Liver (tissue), 9 donors: Measurements from ENCODE around the gene OPN5. TPM values are rescaled to one million over a fixed set of nuclear protein-coding genes. Genes with fewer than 3 reads are reported as not detected.

Experiments used
- DNase-seq: peaks from one replicate; pipeline ENCODE4 v3.0.0-alpha.2; 2017; ENCODE audit warnings: low spot score
- H3K27ac ChIP-seq, 2 donors: one replicate each; pipeline ENCODE4 v1.7.0; 2013; ENCODE audit warnings: inconsistent platforms in 2 of 2, low read length in 2 of 2, control low read depth in 1 of 2, low read depth in 1 of 2, mild to moderate bottlenecking in 1 of 2
- H3K27me3 ChIP-seq, 4 donors: one replicate each; pipeline versions ENCODE4 v1.6.1 to v1.7.0; 2013; ENCODE audit warnings: low read length in 3 of 4, inconsistent platforms in 1 of 4, mild to moderate bottlenecking in 1 of 4, moderate library complexity in 1 of 4; ENCODE audit not compliant: control insufficient read depth in 4 of 4, insufficient read depth in 4 of 4
- H3K36me3 ChIP-seq, 4 donors: one replicate each; pipeline versions ENCODE4 v1.6.1 to v1.7.0; 2013; ENCODE audit warnings: low read length in 3 of 4, mild to moderate bottlenecking in 3 of 4, low read depth in 1 of 4, moderate library complexity in 1 of 4; ENCODE audit not compliant: control insufficient read depth in 4 of 4, insufficient read depth in 3 of 4
- H3K4me1 ChIP-seq, 4 donors: one replicate each; pipeline versions ENCODE4 v1.6.1 to v1.7.0; 2013; ENCODE audit warnings: low read length in 3 of 4, mild to moderate bottlenecking in 3 of 4, moderate library complexity in 1 of 4; ENCODE audit not compliant: control insufficient read depth in 4 of 4, insufficient read depth in 4 of 4
- H3K4me3 ChIP-seq, 3 donors: one replicate each; pipeline versions ENCODE4 v1.6.1 to v1.7.0; 2013; ENCODE audit warnings: low read length in 3 of 3, control low read depth in 1 of 3, low read depth in 1 of 3, mild to moderate bottlenecking in 1 of 3
- H3K9ac ChIP-seq, 2 donors: one replicate each; pipeline ENCODE4 v1.7.0; 2013; ENCODE audit warnings: low read length in 2 of 2, mild to moderate bottlenecking in 2 of 2, moderate library complexity in 2 of 2, control low read depth in 1 of 2, low read depth in 1 of 2
- H3K9me3 ChIP-seq, 4 donors: one replicate each; pipeline versions ENCODE4 v1.6.1 to v1.7.0; 2013; ENCODE audit warnings: low read length in 3 of 4; ENCODE audit not compliant: control insufficient read depth in 4 of 4
- EGR1 ChIP-seq, 2 donors: IDR thresholded peaks; 2 replicates each; pipeline ENCODE4 v1.6.1; 2016 to 2018; ENCODE audit warnings: antibody characterized with exemption in 2 of 2, low read depth in 2 of 2
- FOXA1 ChIP-seq: IDR thresholded peaks from 2 replicates; pipeline ENCODE4 v1.6.1; 2016; ENCODE audit warnings: antibody characterized with exemption
- FOXA2 ChIP-seq: IDR thresholded peaks from 2 replicates; pipeline ENCODE4 v1.6.1; 2016; ENCODE audit warnings: antibody characterized with exemption
- GABPA ChIP-seq, 2 donors: IDR thresholded peaks in 1 of 2; conservative IDR thresholded peaks in 1 of 2; 2 replicates each; pipeline ENCODE4 v1.6.1; 2016; ENCODE audit warnings: antibody characterized with exemption in 2 of 2, mild to moderate bottlenecking in 1 of 2, moderate library complexity in 1 of 2
- HNF4A ChIP-seq, 2 donors: conservative IDR thresholded peaks; 2 replicates each; pipeline ENCODE4 v1.6.1; 2016; ENCODE audit warnings: antibody characterized with exemption in 2 of 2, mild to moderate bottlenecking in 2 of 2
- JUND ChIP-seq, 2 donors: IDR thresholded peaks; 2 replicates each; pipeline ENCODE4 v1.6.1; 2016; ENCODE audit warnings: antibody characterized with exemption in 2 of 2
- RAD21 ChIP-seq, 2 donors: IDR thresholded peaks; 2 replicates each; pipeline ENCODE4 v1.6.1; 2016; ENCODE audit warnings: antibody characterized with exemption in 2 of 2, mild to moderate bottlenecking in 2 of 2
- RXRA ChIP-seq, 2 donors: IDR thresholded peaks; 2 replicates each; pipeline ENCODE4 v1.6.1; 2017 to 2018; ENCODE audit warnings: antibody characterized with exemption in 2 of 2, mild to moderate bottlenecking in 1 of 2
- SP1 ChIP-seq: IDR thresholded peaks from 2 replicates; pipeline ENCODE4 v1.6.1; 2018; ENCODE audit warnings: antibody characterized with exemption, mild to moderate bottlenecking
- YY1 ChIP-seq: IDR thresholded peaks from 2 replicates; pipeline ENCODE4 v1.6.1; 2016; ENCODE audit warnings: antibody characterized with exemption, mild to moderate bottlenecking
- WGBS: extraction: QIAGEN DNeasy Blood & Tissue Kit; methylation state at CpG from one replicate; pipeline ENCODE4 v1.1.7; 2013; 5-methylcytosine and 5-hydroxymethylcytosine counted together
- polyA plus RNA-seq, 2 donors: library from polyadenylated mRNA; stranded (reverse) in 1 of 2; unstranded in 1 of 2; fragments of 200-250 nt in 1 of 2; fragments of >200 nt in 1 of 2; fragmentation: Nextera tagmentation in 1 of 2; extraction: Ambion mirVana in 1 of 2; gene quantifications; one replicate each; pipeline versions ENCODE4 v1.2.1 to v1.2.3, GENCODE V29; 2013 to 2015
- total RNA-seq, 2 donors: library from RNA; depleted of rRNA; stranded (reverse); fragments of >200 nt; gene quantifications; one replicate each; pipeline ENCODE4 v1.2.3, GENCODE V29; 2014
- TF ChIP-seq, protein P1 (sequence below): IDR thresholded peaks from 2 replicates; pipeline ENCODE4 v1.6.1; 2016; ENCODE audit warnings: antibody characterized with exemption
- TF ChIP-seq, protein P2 (sequence below): IDR thresholded peaks from 2 replicates; pipeline ENCODE4 v1.6.1; 2016; ENCODE audit warnings: antibody characterized with exemption, mild to moderate bottlenecking
- TF ChIP-seq, protein P3 (sequence below): IDR thresholded peaks from 2 replicates; pipeline ENCODE4 v1.6.1; 2016; ENCODE audit warnings: antibody characterized with exemption
- TF ChIP-seq, protein P4 (sequence below): IDR thresholded peaks from 2 replicates; pipeline ENCODE4 v1.6.1; 2016; ENCODE audit warnings: antibody characterized with exemption
- TF ChIP-seq, protein P5 (sequence below): fragments of 150-350 bp; IDR thresholded peaks from 2 replicates; pipeline ENCODE4 v1.5.1; 2017; ENCODE audit warnings: improper control_type of control experiment, low read depth, low read length; ENCODE audit not compliant: missing input control
- donor health status: healthy.
- donor health status: healthy.
- donor health status: healthy.
- donor health status: healthy.
- donor health status: healthy.

The OPN5 gene, protein sequence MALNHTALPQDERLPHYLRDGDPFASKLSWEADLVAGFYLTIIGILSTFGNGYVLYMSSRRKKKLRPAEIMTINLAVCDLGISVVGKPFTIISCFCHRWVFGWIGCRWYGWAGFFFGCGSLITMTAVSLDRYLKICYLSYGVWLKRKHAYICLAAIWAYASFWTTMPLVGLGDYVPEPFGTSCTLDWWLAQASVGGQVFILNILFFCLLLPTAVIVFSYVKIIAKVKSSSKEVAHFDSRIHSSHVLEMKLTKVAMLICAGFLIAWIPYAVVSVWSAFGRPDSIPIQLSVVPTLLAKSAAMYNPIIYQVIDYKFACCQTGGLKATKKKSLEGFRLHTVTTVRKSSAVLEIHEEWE
- total RNA-seq (not detected), polyA plus RNA-seq (not detected)

DNA sequence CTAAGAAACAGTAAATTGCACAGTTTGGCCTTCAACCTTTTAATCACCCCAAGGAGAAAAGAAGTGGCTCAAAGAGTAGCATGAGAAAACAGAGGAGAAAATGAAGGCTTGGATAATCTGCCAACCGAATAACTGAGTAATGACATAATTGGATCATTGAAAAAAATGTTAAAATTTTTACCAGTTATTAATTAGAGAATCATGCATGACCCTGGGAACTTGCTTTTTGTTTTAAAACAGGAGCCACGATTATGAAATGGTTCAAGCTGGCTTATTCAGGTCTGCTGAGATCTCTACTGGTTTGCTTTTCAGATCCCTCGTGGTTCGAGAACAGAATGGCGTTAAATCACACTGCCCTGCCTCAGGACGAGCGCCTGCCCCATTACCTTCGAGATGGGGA lies at the start of gene OPN5:
Gene OPN5 (plus strand): TSS at position 301 of the 400 bp plus-strand sequence. CDS start 35 bp downstream, at position 336.
- WGBS = 84% methylated on average over 8 of the region's 8 CpGs
- H3K36me3 ChIP-seq = no peaks in the 10 kb centered on the region
- no peak for DNase-seq
- H3K4me3 ChIP-seq = no peak within 1 kb of the TSS
- TF ChIP-seq, protein P1, sequence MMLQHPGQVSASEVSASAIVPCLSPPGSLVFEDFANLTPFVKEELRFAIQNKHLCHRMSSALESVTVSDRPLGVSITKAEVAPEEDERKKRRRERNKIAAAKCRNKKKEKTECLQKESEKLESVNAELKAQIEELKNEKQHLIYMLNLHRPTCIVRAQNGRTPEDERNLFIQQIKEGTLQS = no peak
- H3K9me3 ChIP-seq = no peaks in the 10 kb centered on the region
- no peak within 1 kb of the TSS for H3K27ac ChIP-seq
- no peak within 1 kb of the TSS for H3K9ac ChIP-seq
- peaks cover 0 to 3% (median 0%) of the 10 kb centered on the region in 4 donors for H3K27me3 ChIP-seq
- H3K4me1 ChIP-seq = peaks cover 0 to 3% (median 0%) of the 10 kb centered on the region in 4 donors

DNA sequence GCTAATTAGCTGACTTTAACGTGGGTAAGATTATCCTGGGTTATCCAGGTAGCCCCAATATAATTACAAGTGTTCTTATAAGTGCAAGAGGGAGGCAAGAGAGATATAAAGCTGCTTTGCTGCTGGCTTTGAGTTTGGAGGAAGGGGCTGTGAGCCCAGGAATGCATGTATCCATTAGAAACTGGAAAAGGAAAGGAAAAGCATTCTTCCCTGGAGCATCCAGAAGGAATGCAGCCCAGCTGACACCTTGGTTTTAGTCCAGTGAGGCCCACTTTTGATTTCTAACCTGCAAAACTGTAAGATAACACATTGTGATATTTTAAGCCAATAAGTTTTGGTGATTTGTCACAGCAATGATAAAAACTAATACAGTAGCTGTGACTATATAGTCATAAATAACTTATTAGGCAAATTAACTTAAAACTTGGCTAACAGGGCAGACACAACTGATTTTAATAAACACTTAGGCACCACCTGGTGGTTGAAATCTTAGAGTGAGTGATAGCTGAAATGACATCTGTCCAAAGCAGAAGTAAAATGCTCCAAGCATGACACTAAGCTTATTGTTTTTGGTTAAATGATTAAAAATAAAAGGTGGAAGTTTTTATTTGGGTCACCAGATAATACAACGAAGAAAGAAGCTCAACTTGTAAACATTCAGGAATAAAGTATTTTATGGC lies 47.8 kb upstream of the OPN5 start:
- no peak for DNase-seq
- H3K9me3 ChIP-seq = no peaks in the 10 kb centered on the region
- WGBS = 23% methylated on average over 2 of the region's 2 CpGs

More for the DNA sequence above, 47.8 kb upstream of the OPN5 start:
- H3K9ac ChIP-seq = no peak overlapping the region
- TF ChIP-seq, protein P2, sequence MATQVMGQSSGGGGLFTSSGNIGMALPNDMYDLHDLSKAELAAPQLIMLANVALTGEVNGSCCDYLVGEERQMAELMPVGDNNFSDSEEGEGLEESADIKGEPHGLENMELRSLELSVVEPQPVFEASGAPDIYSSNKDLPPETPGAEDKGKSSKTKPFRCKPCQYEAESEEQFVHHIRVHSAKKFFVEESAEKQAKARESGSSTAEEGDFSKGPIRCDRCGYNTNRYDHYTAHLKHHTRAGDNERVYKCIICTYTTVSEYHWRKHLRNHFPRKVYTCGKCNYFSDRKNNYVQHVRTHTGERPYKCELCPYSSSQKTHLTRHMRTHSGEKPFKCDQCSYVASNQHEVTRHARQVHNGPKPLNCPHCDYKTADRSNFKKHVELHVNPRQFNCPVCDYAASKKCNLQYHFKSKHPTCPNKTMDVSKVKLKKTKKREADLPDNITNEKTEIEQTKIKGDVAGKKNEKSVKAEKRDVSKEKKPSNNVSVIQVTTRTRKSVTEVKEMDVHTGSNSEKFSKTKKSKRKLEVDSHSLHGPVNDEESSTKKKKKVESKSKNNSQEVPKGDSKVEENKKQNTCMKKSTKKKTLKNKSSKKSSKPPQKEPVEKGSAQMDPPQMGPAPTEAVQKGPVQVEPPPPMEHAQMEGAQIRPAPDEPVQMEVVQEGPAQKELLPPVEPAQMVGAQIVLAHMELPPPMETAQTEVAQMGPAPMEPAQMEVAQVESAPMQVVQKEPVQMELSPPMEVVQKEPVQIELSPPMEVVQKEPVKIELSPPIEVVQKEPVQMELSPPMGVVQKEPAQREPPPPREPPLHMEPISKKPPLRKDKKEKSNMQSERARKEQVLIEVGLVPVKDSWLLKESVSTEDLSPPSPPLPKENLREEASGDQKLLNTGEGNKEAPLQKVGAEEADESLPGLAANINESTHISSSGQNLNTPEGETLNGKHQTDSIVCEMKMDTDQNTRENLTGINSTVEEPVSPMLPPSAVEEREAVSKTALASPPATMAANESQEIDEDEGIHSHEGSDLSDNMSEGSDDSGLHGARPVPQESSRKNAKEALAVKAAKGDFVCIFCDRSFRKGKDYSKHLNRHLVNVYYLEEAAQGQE = no peak
- TF ChIP-seq JUND (IDR thresholded peaks at IDR 0.05) = no peak
- no peak for TF ChIP-seq FOXA2
- no peak for TF ChIP-seq GABPA (IDR thresholded peaks at IDR 0.05 in 1 of 2, conservative IDR thresholded peaks at IDR 0.05 in 1 of 2)
- no peak for TF ChIP-seq RXRA (IDR thresholded peaks at IDR 0.05)
- TF ChIP-seq EGR1 (IDR thresholded peaks at IDR 0.05; ENCODE audit: low read depth in 2 of 2) = no peak
- no peak for TF ChIP-seq SP1
- TF ChIP-seq RAD21 (IDR thresholded peaks at IDR 0.05) = peak; percentile 67 to 76
- TF ChIP-seq, protein P3, sequence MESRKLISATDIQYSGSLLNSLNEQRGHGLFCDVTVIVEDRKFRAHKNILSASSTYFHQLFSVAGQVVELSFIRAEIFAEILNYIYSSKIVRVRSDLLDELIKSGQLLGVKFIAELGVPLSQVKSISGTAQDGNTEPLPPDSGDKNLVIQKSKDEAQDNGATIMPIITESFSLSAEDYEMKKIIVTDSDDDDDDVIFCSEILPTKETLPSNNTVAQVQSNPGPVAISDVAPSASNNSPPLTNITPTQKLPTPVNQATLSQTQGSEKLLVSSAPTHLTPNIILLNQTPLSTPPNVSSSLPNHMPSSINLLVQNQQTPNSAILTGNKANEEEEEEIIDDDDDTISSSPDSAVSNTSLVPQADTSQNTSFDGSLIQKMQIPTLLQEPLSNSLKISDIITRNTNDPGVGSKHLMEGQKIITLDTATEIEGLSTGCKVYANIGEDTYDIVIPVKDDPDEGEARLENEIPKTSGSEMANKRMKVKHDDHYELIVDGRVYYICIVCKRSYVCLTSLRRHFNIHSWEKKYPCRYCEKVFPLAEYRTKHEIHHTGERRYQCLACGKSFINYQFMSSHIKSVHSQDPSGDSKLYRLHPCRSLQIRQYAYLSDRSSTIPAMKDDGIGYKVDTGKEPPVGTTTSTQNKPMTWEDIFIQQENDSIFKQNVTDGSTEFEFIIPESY = no peak
- no peak for TF ChIP-seq YY1
- TF ChIP-seq, protein P4, sequence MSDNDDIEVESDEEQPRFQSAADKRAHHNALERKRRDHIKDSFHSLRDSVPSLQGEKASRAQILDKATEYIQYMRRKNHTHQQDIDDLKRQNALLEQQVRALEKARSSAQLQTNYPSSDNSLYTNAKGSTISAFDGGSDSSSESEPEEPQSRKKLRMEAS = no peak
- TF ChIP-seq, protein P5, sequence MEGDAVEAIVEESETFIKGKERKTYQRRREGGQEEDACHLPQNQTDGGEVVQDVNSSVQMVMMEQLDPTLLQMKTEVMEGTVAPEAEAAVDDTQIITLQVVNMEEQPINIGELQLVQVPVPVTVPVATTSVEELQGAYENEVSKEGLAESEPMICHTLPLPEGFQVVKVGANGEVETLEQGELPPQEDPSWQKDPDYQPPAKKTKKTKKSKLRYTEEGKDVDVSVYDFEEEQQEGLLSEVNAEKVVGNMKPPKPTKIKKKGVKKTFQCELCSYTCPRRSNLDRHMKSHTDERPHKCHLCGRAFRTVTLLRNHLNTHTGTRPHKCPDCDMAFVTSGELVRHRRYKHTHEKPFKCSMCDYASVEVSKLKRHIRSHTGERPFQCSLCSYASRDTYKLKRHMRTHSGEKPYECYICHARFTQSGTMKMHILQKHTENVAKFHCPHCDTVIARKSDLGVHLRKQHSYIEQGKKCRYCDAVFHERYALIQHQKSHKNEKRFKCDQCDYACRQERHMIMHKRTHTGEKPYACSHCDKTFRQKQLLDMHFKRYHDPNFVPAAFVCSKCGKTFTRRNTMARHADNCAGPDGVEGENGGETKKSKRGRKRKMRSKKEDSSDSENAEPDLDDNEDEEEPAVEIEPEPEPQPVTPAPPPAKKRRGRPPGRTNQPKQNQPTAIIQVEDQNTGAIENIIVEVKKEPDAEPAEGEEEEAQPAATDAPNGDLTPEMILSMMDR = peak; percentile 43
- no peak for TF ChIP-seq FOXA1
- no peak for TF ChIP-seq HNF4A (conservative IDR thresholded peaks at IDR 0.05)
- TF ChIP-seq, protein P1 = no peak
- H3K4me1 ChIP-seq = no peaks in the 10 kb centered on the region
- H3K4me3 ChIP-seq = no peak overlapping the region
- H3K27me3 ChIP-seq = no peaks in the 10 kb centered on the region
- H3K36me3 ChIP-seq = no peaks in the 10 kb centered on the region
- H3K27ac ChIP-seq = no peak overlapping the region
